ENCODE results near the gene WDR37. TPM values are rescaled to one million over a fixed set of nuclear protein-coding genes. Genes with fewer than 3 reads are reported as not detected.
"Not testable (repeated sequence)": the region's sequence is repeated elsewhere in the genome, so short reads cannot be mapped to it uniquely, and the experiment has no call there.

WDR37 gene
- total RNA-seq, 1 donor from 2014 or later: 38.5 TPM

- no peak for DNase-seq (ENCODE audit: low spot score)
These were observed 48.8 kb downstream of the WDR37 start for GRCh38 chr10:1104971-1105370.

- no peak for DNase-seq (ENCODE audit: low spot score)
These were observed 50.8 kb downstream of the WDR37 start for GRCh38 chr10:1107004-1107403.

GRCh38 chr10:1107679-1108078 lies 51.5 kb downstream of the WDR37 start:
- DNase-seq (ENCODE audit: low spot score): no peak

- peak; percentile 47 for DNase-seq (ENCODE audit: low spot score)
These were observed 53.8 kb downstream of the WDR37 start for GRCh38 chr10:1109795-1110673.

- DNase-seq (ENCODE audit: low spot score): no peak
These were observed 54.5 kb downstream of the WDR37 start for GRCh38 chr10:1110674-1111119.

- DNase-seq (ENCODE audit: low spot score): no peak
These were observed 58.1 kb downstream of the WDR37 start for GRCh38 chr10:1114315-1114714.

- DNase-seq (ENCODE audit: low spot score): no peak
These were observed 58.8 kb downstream of the WDR37 start for GRCh38 chr10:1114719-1115606.

GRCh38 chr10:1115607-1115955 lies 59.4 kb downstream of the WDR37 start:
- DNase-seq (ENCODE audit: low spot score): no peak

GRCh38 chr10:1116051-1116450 lies 59.9 kb downstream of the WDR37 start:
- no peak for DNase-seq (ENCODE audit: low spot score)

GRCh38 chr10:1116696-1117280 lies 60.6 kb downstream of the WDR37 start:
- no peak for DNase-seq (ENCODE audit: low spot score)

- no peak for DNase-seq (ENCODE audit: low spot score)
These were observed 61.5 kb downstream of the WDR37 start for GRCh38 chr10:1117651-1118050.

- DNase-seq (ENCODE audit: low spot score): not testable (repeated sequence)
These were observed 62.1 kb downstream of the WDR37 start for GRCh38 chr10:1118318-1118717.

- DNase-seq (ENCODE audit: low spot score): no peak
These were observed 62.8 kb downstream of the WDR37 start for GRCh38 chr10:1119027-1119426.

- DNase-seq (ENCODE audit: low spot score): no peak
These were observed 63.3 kb downstream of the WDR37 start for GRCh38 chr10:1119501-1119900.

- no peak for DNase-seq (ENCODE audit: low spot score)
These were observed 64.1 kb downstream of the WDR37 start for GRCh38 chr10:1120306-1120705.

- no peak for DNase-seq (ENCODE audit: low spot score)
These were observed 64.6 kb downstream of the WDR37 start for GRCh38 chr10:1120801-1121211.

- DNase-seq (ENCODE audit: low spot score): no peak
These were observed 65.2 kb downstream of the WDR37 start for GRCh38 chr10:1121271-1121970.

GRCh38 chr10:1122349-1122748 lies 66.2 kb downstream of the WDR37 start:
- DNase-seq (ENCODE audit: low spot score): no peak

GRCh38 chr10:1123198-1123597 lies 67.0 kb downstream of the WDR37 start:
- DNase-seq (ENCODE audit: low spot score): no peak

- no peak for DNase-seq (ENCODE audit: low spot score)
These were observed 67.8 kb downstream of the WDR37 start for GRCh38 chr10:1123972-1124371.

GRCh38 chr10:1124796-1125195 lies 68.6 kb downstream of the WDR37 start:
- no peak for DNase-seq (ENCODE audit: low spot score)

GRCh38 chr10:1126461-1126860 lies 70.3 kb downstream of the WDR37 start:
- DNase-seq (ENCODE audit: low spot score): no peak
